Measurements from ENCODE around the gene PVALEF. TPM values are rescaled to one million over a fixed set of nuclear protein-coding genes. Genes with fewer than 3 reads are reported as not detected.
A peak's percentile ranks its signal among the peaks of the same experiment; 100 is the strongest.

PVALEF gene
- total RNA-seq, 4 donors from 2014 or later = not detected

DNA sequence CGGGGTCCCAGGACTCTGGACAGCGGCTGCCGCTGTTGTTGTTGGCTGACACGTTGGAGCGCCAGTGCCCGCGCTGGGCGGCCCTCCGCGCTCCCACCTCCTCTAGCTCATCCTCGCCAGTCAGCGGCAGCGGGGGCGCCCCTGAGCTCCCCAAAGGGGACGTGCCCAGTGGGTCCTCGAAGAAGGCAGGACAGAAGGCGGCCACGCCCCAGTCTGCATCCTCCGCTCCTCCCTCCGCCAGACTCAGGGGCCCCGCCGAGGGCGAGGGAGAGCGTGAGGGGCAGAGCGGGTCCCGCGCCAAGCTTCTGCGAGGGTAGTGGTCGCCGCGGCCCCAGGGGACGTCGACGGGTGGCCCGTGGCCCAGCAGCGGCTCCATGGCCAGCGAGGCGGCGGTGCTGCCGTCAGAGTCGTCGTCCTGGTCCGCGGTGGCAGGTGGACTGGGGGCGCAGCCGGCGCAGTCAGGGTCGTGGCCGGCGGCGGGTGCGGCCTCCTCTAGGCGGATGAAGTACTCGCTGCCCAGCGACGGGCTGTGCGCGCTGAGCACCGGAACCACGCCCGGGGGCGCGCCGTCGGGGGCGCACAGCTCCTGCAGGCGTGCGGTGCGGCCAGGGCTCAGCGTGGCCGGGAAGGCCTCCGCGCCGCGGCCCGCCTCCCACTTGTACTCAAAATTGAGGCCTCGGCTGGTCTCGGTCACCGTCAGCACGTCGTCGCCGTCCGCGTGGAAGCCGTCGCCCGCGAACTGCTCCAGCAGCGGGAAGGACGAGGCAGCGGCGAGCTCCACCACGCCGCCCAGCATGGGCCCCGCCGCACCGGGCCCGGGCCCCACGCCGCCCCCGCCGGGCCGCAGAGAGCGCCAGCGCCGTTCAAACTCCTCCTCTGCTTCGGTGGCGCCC, 43.2 kb upstream of the PVALEF start:
- Histone ChIP-seq H3K27me3 (peaks cover 13% of the 10 kb centered on the region), H3K36me3 (peaks cover 0 to 16% of the 10 kb centered on the region in 2 donors), H3K4me1 (peaks cover 0 to 24% (median 3%) of the 10 kb centered on the region in 3 donors), H3K4me3 (no peak overlapping the region), H3K9me3 (no peaks in the 10 kb centered on the region), H3K27ac (peak overlapping the region in 1 of 4 donors; percentile 80)
- WGBS, 2 donors (ENCODE audit: low coverage in 1 of 2) = no CpG with 5 or more reads among the region's 109 CpGs
- TF ChIP-seq, protein P1, sequence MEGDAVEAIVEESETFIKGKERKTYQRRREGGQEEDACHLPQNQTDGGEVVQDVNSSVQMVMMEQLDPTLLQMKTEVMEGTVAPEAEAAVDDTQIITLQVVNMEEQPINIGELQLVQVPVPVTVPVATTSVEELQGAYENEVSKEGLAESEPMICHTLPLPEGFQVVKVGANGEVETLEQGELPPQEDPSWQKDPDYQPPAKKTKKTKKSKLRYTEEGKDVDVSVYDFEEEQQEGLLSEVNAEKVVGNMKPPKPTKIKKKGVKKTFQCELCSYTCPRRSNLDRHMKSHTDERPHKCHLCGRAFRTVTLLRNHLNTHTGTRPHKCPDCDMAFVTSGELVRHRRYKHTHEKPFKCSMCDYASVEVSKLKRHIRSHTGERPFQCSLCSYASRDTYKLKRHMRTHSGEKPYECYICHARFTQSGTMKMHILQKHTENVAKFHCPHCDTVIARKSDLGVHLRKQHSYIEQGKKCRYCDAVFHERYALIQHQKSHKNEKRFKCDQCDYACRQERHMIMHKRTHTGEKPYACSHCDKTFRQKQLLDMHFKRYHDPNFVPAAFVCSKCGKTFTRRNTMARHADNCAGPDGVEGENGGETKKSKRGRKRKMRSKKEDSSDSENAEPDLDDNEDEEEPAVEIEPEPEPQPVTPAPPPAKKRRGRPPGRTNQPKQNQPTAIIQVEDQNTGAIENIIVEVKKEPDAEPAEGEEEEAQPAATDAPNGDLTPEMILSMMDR (IDR thresholded peaks at IDR 0.05) = no peak
- TF ChIP-seq EP300 (IDR thresholded peaks at IDR 0.05) = no peak
- TF ChIP-seq POLR2A (IDR thresholded peaks at IDR 0.05) = no peak
- TF ChIP-seq POLR2AphosphoS5 (IDR thresholded peaks at IDR 0.05) = no peak
- ATAC-seq = no peak

DNA sequence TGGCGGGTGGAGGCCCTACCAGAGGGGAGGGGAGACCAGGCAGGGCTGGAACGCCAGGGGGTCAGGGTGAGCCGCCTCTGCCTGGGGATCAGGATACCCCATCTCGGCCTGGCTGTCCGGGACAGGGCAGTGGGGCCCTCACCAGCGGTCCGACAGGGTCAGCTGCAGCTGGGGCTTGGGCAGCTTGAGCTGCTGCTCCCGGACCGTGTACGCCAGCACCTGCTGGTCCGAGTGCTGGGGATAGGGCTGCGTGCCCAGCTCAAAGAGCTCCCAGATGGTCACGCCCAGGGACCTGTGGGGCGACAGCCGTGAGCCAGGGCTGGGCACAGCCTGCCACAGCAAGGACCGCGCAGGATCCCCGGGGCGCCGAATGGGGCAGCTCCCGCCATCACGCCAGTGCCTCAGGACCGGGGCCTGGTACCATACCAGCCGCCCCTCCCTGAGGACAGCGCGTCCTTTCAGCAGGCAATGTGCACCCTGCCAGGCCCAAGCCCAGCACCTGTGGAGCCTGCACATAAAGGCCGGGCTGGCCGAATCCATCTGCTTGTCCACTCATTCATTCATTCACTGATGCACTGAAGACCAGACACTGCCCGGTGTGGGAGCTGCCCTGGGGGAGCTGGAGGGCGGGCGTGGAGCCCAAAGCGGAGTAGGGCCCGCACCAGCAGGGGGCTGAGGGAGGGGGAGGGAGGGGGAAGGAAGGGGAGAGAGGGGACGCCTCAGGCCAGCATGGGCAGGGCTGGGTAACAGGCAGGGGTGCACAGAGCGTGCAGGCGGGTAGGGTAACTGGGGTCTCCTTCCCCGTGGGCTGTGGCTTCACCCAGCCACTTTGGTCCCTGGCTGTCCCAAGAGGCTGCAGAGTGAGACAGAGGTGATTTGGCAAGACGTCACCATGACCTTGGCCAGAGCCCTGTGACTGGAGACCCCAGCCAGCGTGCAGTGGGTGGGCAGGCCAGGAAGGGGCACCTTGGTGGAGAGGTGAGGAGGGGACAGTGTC, 42.0 kb upstream of the PVALEF start:
- TF ChIP-seq POLR2A (IDR thresholded peaks at IDR 0.05) = no peak
- no peak for TF ChIP-seq EP300 (IDR thresholded peaks at IDR 0.05)
- no peak for TF ChIP-seq POLR2AphosphoS5 (IDR thresholded peaks at IDR 0.05)
- TF ChIP-seq, protein P1 (IDR thresholded peaks at IDR 0.05) = no peak
- ATAC-seq = no peak
- Histone ChIP-seq H3K36me3 (peaks cover 0 to 4% of the 10 kb centered on the region in 2 donors), H3K9me3 (no peaks in the 10 kb centered on the region), H3K4me1 (peaks cover 0 to 18% (median 3%) of the 10 kb centered on the region in 3 donors), H3K27ac (no peak overlapping the region), H3K27me3 (peaks cover 13% of the 10 kb centered on the region), H3K4me3 (no peak overlapping the region)
- 80% methylated on average over 2 of the region's 39 CpGs; no CpG with 5 or more reads in 1 of the 2 donors for WGBS, 2 donors (ENCODE audit: low coverage in 1 of 2)

DNA sequence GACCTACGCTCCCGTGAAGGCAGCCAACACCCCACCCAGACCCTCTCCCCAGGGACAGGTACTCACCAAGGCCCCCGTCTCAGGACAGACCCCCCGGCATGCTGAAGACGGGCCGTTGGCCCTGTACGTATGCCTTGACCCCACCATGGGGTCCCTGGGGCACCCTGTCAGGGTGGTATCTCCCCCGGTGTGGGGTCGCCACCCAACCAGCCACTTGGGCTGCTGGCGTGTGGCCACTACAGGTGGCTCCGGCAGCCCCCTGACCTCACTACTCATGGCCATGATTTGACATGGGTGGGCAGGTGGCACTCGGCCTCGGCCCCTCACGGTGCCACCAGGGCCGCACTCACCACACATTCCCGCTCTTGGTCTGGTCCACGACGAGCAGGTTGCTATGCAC, 40.9 kb upstream of the PVALEF start:
- no peak for ATAC-seq
- Histone ChIP-seq H3K27me3 (peaks cover 13% of the 10 kb centered on the region), H3K4me1 (peaks cover 0 to 8% (median under 1%) of the 10 kb centered on the region in 3 donors), H3K36me3 (peaks cover 0 to 4% of the 10 kb centered on the region in 2 donors), H3K27ac (peak overlapping the region in 1 of 4 donors; percentile 46), H3K4me3 (no peak overlapping the region), H3K9me3 (no peaks in the 10 kb centered on the region)
- TF ChIP-seq, protein P1 (IDR thresholded peaks at IDR 0.05) = no peak
- TF ChIP-seq EP300 (IDR thresholded peaks at IDR 0.05) (no peak), POLR2AphosphoS5 (IDR thresholded peaks at IDR 0.05) (no peak), POLR2A (IDR thresholded peaks at IDR 0.05) (no peak)
- no CpG with 5 or more reads among the region's 18 CpGs for WGBS, 2 donors (ENCODE audit: low coverage in 1 of 2)

DNA sequence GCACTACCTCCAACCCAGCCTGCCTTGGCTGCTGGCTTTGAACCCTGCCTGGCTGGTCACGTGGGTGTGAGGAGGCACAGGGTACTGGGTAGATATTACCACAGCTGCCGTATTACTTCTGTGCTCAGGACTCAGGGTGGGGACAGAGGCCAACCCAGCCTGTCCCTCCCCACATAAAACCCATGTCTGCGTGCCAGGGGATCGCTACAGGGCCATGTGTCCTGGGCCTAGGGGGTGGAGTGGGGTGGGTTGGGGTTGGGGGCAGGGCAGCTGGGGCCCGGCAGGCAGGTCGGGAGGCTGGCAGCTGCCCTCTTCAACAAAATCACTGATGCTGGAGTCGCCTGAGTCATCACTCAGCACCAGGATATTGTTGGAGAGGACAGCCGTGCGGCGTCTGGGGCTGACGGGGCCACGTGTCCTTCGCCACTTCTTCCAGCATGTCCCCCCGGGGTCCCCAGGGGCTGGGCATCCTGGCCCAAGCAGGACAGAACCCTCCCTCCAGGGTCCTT, 39.7 kb upstream of the PVALEF start:
- peak overlapping the region in 1 of 4 donors; percentile 46 for H3K27ac ChIP-seq
- ATAC-seq = no peak
- TF ChIP-seq, protein P1 (IDR thresholded peaks at IDR 0.05) = no peak
- TF ChIP-seq EP300 (IDR thresholded peaks at IDR 0.05) (no peak), POLR2AphosphoS5 (IDR thresholded peaks at IDR 0.05) (no peak), POLR2A (IDR thresholded peaks at IDR 0.05) (no peak)
- H3K36me3 ChIP-seq = peaks cover 0 to 4% of the 10 kb centered on the region in 2 donors
- H3K27me3 ChIP-seq = peaks cover 13% of the 10 kb centered on the region
- H3K4me1 ChIP-seq = no peaks in the 10 kb centered on the region
- peak overlapping the region in 1 of 2 donors; percentile 39 for H3K4me3 ChIP-seq
- WGBS, 2 donors (ENCODE audit: low coverage in 1 of 2) = no CpG with 5 or more reads among the region's 14 CpGs
- no peaks in the 10 kb centered on the region for H3K9me3 ChIP-seq

Data from gastroesophageal sphincter (tissue), 4 donors.